Measurements from ENCODE around the gene PDCD11. TPM values are rescaled to one million over a fixed set of nuclear protein-coding genes. Genes with fewer than 3 reads are reported as not detected.

PDCD11 gene
- total and polyA plus RNA-seq, 4 donors, result 8.3 to 20.9 (median 9.8) TPM

- H3K27me3 ChIP-seq (ENCODE audit: control insufficient read depth in 4 of 4, insufficient read depth in 4 of 4, low read length in 3 of 4), result peaks cover 0 to 8% (median 5%) of the 10 kb centered on the region in 4 donors
- peaks cover 2 to 14% (median 10%) of the 10 kb centered on the region in 4 donors for H3K4me1 ChIP-seq (ENCODE audit: control insufficient read depth in 4 of 4, insufficient read depth in 4 of 4, low read length in 3 of 4)
- no peaks in the 10 kb centered on the region for H3K9me3 ChIP-seq (ENCODE audit: control insufficient read depth in 4 of 4, low read length in 3 of 4)
- no peak overlapping the region for H3K9ac ChIP-seq (ENCODE audit: low read depth in 1 of 2, low read length in 2 of 2)
- H3K36me3 ChIP-seq (ENCODE audit: control insufficient read depth in 4 of 4, insufficient read depth in 3 of 4, low read depth in 1 of 4, low read length in 3 of 4), result no peaks in the 10 kb centered on the region
- TF ChIP-seq HNF4A (conservative IDR thresholded peaks at IDR 0.05) (no peak), ZBTB33 (IDR thresholded peaks at IDR 0.05) (no peak), NR2F2 (IDR thresholded peaks at IDR 0.05) (no peak)
- WGBS, result 90% methylated on average over 1 of the region's 1 CpG
- no peak overlapping the region for H3K27ac ChIP-seq (ENCODE audit: low read depth in 1 of 2, low read length in 2 of 2)
- DNase-seq (ENCODE audit: low spot score), result no peak
- no peak overlapping the region for H3K4me3 ChIP-seq (ENCODE audit: low read depth in 1 of 3, low read length in 3 of 3)
Observed at GRCh38 chr10:103490986-103491314, 94.5 kb downstream of the PDCD11 start.

GRCh38 chr10:103491729-103492364 lies 95.4 kb downstream of the PDCD11 start:
- no peak for DNase-seq (ENCODE audit: low spot score)
- Histone ChIP-seq H3K4me1 (ENCODE audit: control insufficient read depth in 4 of 4, insufficient read depth in 4 of 4, low read length in 3 of 4) (peaks cover 2 to 14% (median 10%) of the 10 kb centered on the region in 4 donors), H3K27ac (ENCODE audit: low read depth in 1 of 2, low read length in 2 of 2) (no peak overlapping the region), H3K27me3 (ENCODE audit: control insufficient read depth in 4 of 4, insufficient read depth in 4 of 4, low read length in 3 of 4) (peaks cover 0 to 8% (median 5%) of the 10 kb centered on the region in 4 donors), H3K9ac (ENCODE audit: low read depth in 1 of 2, low read length in 2 of 2) (no peak overlapping the region), H3K36me3 (ENCODE audit: control insufficient read depth in 4 of 4, insufficient read depth in 3 of 4, low read depth in 1 of 4, low read length in 3 of 4) (no peaks in the 10 kb centered on the region), H3K9me3 (ENCODE audit: control insufficient read depth in 4 of 4, low read length in 3 of 4) (no peaks in the 10 kb centered on the region), H3K4me3 (ENCODE audit: low read depth in 1 of 3, low read length in 3 of 3) (no peak overlapping the region)
- 88% methylated on average over 7 of the region's 7 CpGs for WGBS
- TF ChIP-seq EGR1 (IDR thresholded peaks at IDR 0.05; ENCODE audit: low read depth in 2 of 2) (no peak), ATF3 (IDR thresholded peaks at IDR 0.05) (no peak), NR2F2 (IDR thresholded peaks at IDR 0.05) (no peak), FOXA1 (IDR thresholded peaks at IDR 0.05) (no peak), RXRA (IDR thresholded peaks at IDR 0.05) (no peak), RAD21 (IDR thresholded peaks at IDR 0.05) (no peak), HNF4G (IDR thresholded peaks at IDR 0.05) (no peak), REST (IDR thresholded peaks at IDR 0.05) (no peak), MAX (IDR thresholded peaks at IDR 0.05) (no peak), TAF1 (conservative IDR thresholded peaks at IDR 0.05) (no peak), GABPA (IDR thresholded peaks at IDR 0.05 in 1 of 2, conservative IDR thresholded peaks at IDR 0.05 in 1 of 2) (no peak), FOXA2 (IDR thresholded peaks at IDR 0.05) (no peak), YY1 (IDR thresholded peaks at IDR 0.05) (no peak)

Data from liver (tissue), 9 donors.